ENCODE results near the gene CALCOCO1. TPM values are rescaled to one million over a fixed set of nuclear protein-coding genes. Genes with fewer than 3 reads are reported as not detected.

Gene CALCOCO1
- total and polyA plus RNA-seq, 2 of the 13 experiments (the other 11 are each of a cell fraction or from before 2014, with no cell fraction given) = 7.7 to 47.7 TPM

GRCh38 chr12:53675701-53676607 lies 51.3 kb downstream of the CALCOCO1 start, which contains the start of gene ATP5MC2 (continued):
- TF ChIP-seq ZNF747 (CRISPR knock-in tag; IDR thresholded peaks at IDR 0.05; ENCODE audit: borderline replicate concordance) (peak; percentile 28; the same call in 1 of the 2 replicates), ZNF547 (CRISPR knock-in tag; IDR thresholded peaks at IDR 0.05) (peak; percentile 97), CREB3 (CRISPR knock-in tag; IDR thresholded peaks at IDR 0.05) (no peak), CHCHD3 (CRISPR knock-in tag; IDR thresholded peaks at IDR 0.05) (peak; percentile 78; the same call in 1 of the 2 replicates), EZH2 (conservative IDR thresholded peaks at IDR 0.05; ENCODE audit: low read depth, low read length) (no peak), GABPB1 (CRISPR knock-in tag; IDR thresholded peaks at IDR 0.05) (peak; percentile 87), NR2F6 (IDR thresholded peaks at IDR 0.05) (no peak), NR2F6 (CRISPR knock-in tag; IDR thresholded peaks at IDR 0.05) (peak; percentile 41; the same call in 1 of the 2 replicates), ZNF331 (CRISPR knock-in tag; IDR thresholded peaks at IDR 0.05) (peak; percentile 93; the same call in 1 of the 2 replicates), ZNF24 (IDR thresholded peaks at IDR 0.05) (peak; percentile 52; the same call in 1 of the 2 replicates), ZBTB34 (CRISPR knock-in tag; IDR thresholded peaks at IDR 0.05) (peak; percentile 97), ZKSCAN1 (IDR thresholded peaks at IDR 0.05; ENCODE audit: low read length) (no peak), CBX5 (CRISPR knock-in tag; IDR thresholded peaks at IDR 0.05; ENCODE audit: borderline replicate concordance) (peak; percentile 91; the same call in 1 of the 2 replicates), ZFY (CRISPR knock-in tag; IDR thresholded peaks at IDR 0.05) (peak; percentile 94), BORCS8-MEF2B (CRISPR knock-in tag; IDR thresholded peaks at IDR 0.05) (peak; percentile 94), ZNF275 (CRISPR knock-in tag; IDR thresholded peaks at IDR 0.05; ENCODE audit: borderline replicate concordance) (peak; percentile 93), ZNF557 (CRISPR knock-in tag; IDR thresholded peaks at IDR 0.05) (no peak), NKX3-1 (CRISPR knock-in tag; IDR thresholded peaks at IDR 0.05) (no peak; the same call in none of the 2 replicates), HNF4A (CRISPR knock-in tag; IDR thresholded peaks at IDR 0.05) (peak; percentile 35; the same call in 1 of the 2 replicates), ZFP1 (CRISPR knock-in tag; IDR thresholded peaks at IDR 0.05) (peak; percentile 86), ARID2 (CRISPR knock-in tag; IDR thresholded peaks at IDR 0.05; ENCODE audit: borderline replicate concordance) (peak; percentile 66; the same call in 1 of the 2 replicates), ZNF224 (CRISPR knock-in tag; IDR thresholded peaks at IDR 0.05) (no peak), CERS6 (CRISPR knock-in tag; IDR thresholded peaks at IDR 0.05) (no peak), ZFP37 (CRISPR knock-in tag; IDR thresholded peaks at IDR 0.05; ENCODE audit: borderline replicate concordance) (0 out of 2 replicates have a peak, but pooled peaks have one; percentile 63), ZSCAN22 (CRISPR knock-in tag; IDR thresholded peaks at IDR 0.05) (0 out of 2 replicates have a peak, but pooled peaks have one; percentile 63), NFE2 (CRISPR knock-in tag; IDR thresholded peaks at IDR 0.05) (no peak), SMYD3 (CRISPR knock-in tag; IDR thresholded peaks at IDR 0.05) (peak; percentile 69; the same call in 1 of the 2 replicates), ZNF83 (CRISPR knock-in tag; IDR thresholded peaks at IDR 0.05; ENCODE audit: borderline replicate concordance) (peak; percentile 88; the same call in 1 of the 2 replicates)

All from HepG2 (cell line).